ENCODE data around the gene LIMCH1.

Gene LIMCH1

DNA sequence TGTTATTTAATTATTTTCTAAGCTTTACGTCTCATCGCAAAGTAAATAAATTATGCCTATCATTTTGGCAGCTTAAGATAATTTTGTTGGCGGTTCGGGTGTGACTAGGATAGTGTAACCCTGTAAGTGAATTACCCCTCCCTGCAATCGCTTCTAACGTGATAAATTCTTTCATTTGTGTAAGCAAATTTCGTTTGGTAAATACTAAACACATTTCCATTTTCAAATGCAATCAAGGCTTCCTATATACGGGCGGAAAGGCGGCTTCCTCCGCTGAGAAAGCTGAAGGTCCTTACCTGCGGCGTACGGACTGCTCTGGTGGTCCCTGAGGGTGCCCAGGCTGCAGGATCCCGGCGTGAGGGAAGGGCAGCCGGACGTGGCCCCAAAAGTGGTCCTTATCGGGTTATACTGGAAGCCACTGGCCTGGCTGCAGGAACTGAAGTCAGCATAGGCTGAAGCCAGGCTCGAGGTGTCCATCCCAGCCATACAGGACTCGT is 210.2 kb downstream of the LIMCH1 start:
- Histone ChIP-seq H3K27ac (ENCODE audit: low read length) (no peak overlapping the region), H3K4me3 (ENCODE audit: low read depth in 1 of 2, low read length in 2 of 2) (no peak overlapping the region), H3K27me3 (ENCODE audit: insufficient read depth, low read length, poor library complexity) (no peaks in the 10 kb centered on the region), H3K79me2 (ENCODE audit: insufficient read depth, low read length) (no peaks in the 10 kb centered on the region), H3K4me2 (ENCODE audit: insufficient read depth, low read length) (no peak overlapping the region), H3K4me1 (ENCODE audit: insufficient read depth, low read length) (no peaks in the 10 kb centered on the region), H3K9ac (ENCODE audit: low read depth, low read length) (no peak overlapping the region), H3K36me3 (ENCODE audit: insufficient read depth, low read length) (no peaks in the 10 kb centered on the region), H3K9me3 (ENCODE audit: insufficient read depth, low read length, severe bottlenecking) (no peaks in the 10 kb centered on the region), H2AFZ (ENCODE audit: low read depth, low read length) (no peak overlapping the region), H4K20me1 (ENCODE audit: insufficient read depth, low read length) (no peaks in the 10 kb centered on the region)
- TF ChIP-seq EZH2 (IDR thresholded peaks at IDR 0.05; ENCODE audit: borderline replicate concordance, low read depth, low read length, severe bottlenecking): no peak
- TF ChIP-seq, protein P1, sequence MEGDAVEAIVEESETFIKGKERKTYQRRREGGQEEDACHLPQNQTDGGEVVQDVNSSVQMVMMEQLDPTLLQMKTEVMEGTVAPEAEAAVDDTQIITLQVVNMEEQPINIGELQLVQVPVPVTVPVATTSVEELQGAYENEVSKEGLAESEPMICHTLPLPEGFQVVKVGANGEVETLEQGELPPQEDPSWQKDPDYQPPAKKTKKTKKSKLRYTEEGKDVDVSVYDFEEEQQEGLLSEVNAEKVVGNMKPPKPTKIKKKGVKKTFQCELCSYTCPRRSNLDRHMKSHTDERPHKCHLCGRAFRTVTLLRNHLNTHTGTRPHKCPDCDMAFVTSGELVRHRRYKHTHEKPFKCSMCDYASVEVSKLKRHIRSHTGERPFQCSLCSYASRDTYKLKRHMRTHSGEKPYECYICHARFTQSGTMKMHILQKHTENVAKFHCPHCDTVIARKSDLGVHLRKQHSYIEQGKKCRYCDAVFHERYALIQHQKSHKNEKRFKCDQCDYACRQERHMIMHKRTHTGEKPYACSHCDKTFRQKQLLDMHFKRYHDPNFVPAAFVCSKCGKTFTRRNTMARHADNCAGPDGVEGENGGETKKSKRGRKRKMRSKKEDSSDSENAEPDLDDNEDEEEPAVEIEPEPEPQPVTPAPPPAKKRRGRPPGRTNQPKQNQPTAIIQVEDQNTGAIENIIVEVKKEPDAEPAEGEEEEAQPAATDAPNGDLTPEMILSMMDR (IDR thresholded peaks at IDR 0.05; ENCODE audit: borderline replicate concordance, extremely low read depth, low read length, poor library complexity, severe bottlenecking): no peak
- ATAC-seq (ENCODE audit: insufficient read depth, low read depth): no peak
- no peak for DNase-seq

DNA sequence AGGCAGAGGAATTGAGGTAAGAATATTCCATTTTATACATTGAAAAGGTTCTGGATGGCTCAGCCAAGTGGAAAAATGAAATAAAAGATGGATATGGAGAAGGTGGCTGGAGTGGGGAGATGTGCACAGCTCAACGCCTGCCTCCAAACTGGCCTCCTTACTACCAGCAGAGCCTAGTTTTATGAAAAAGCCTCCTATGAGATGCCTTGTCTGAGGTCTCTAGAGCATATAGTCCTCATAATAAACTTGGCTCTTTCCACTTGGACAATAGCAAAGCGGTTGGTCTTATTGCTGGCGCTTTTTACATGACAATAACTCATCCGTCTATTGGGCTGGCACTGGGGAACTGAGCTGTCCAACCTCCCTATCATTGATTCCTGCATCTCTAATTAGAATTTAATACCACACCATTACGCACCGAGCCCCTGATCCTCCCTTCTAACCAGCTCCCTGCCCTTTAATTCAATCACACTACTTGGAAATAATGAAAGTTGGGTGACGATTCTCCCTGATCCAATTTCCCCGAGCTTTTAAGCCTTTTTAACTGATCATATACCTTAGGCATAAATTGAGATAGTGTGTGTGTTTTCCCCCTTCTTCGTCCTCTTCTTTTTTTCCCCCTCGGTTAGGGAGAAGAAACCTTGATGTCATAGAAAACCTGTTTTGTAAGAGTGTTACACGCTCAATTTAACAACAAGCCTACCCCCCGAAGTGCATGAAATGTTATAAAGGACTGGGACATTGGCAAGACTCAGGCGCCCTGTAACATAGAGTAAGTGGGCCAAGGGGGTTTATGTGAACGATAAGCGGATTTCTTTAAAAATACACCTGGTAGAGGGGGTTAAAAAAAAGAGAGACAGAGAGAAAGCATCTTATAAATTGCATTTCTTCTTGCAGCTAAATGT is 210.9 kb downstream of the LIMCH1 start, which contains the start of gene PHOX2B:
Gene PHOX2B, minus strand, starts transcription at position 155 of the 905 bp plus-strand sequence. Its CDS starts 115 bp downstream, at position 40.
- Histone ChIP-seq H3K4me1 (ENCODE audit: insufficient read depth, low read length) (no peaks in the 10 kb centered on the region), H3K27me3 (ENCODE audit: insufficient read depth, low read length, poor library complexity) (peaks cover 2% of the 10 kb centered on the region), H2AFZ (ENCODE audit: low read depth, low read length) (no peak within 1 kb of the TSS), H3K79me2 (ENCODE audit: insufficient read depth, low read length) (no peaks in the 10 kb centered on the region), H3K9ac (ENCODE audit: low read depth, low read length) (no peak within 1 kb of the TSS), H3K9me3 (ENCODE audit: insufficient read depth, low read length, severe bottlenecking) (no peaks in the 10 kb centered on the region), H3K36me3 (ENCODE audit: insufficient read depth, low read length) (no peaks in the 10 kb centered on the region), H3K4me3 (ENCODE audit: low read depth in 1 of 2, low read length in 2 of 2) (no peak within 1 kb of the TSS), H4K20me1 (ENCODE audit: insufficient read depth, low read length) (no peaks in the 10 kb centered on the region), H3K27ac (ENCODE audit: low read length) (no peak within 1 kb of the TSS), H3K4me2 (ENCODE audit: insufficient read depth, low read length) (no peak within 1 kb of the TSS)
- DNase-seq (no peak), ATAC-seq (ENCODE audit: insufficient read depth, low read depth) (no peak)
- no peak for TF ChIP-seq EZH2 (IDR thresholded peaks at IDR 0.05; ENCODE audit: borderline replicate concordance, low read depth, low read length, severe bottlenecking)
- TF ChIP-seq, protein P1 (IDR thresholded peaks at IDR 0.05; ENCODE audit: borderline replicate concordance, extremely low read depth, low read length, poor library complexity, severe bottlenecking): no peak

DNA sequence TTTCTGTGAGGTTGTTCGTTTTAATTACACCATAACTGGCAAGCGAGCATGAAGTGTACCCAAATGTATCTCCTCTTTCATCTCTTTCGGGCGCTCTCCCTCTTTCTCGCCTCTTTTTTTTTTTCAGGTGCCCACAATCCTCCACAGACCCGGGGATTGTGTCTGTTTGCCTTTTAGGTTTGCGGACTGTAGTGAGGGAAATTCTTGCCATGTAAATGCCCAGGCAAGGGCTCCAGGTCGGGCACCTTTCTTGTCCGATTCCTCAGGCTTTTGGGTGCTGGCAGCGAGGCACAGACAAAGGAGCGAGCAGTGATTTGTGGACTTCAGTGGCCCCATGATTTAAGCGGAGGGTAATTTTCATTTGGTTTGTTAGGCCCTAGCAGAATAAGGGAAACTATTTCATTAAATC is 211.7 kb downstream of the LIMCH1 start:
- Histone ChIP-seq H3K4me1 (ENCODE audit: insufficient read depth, low read length) (no peaks in the 10 kb centered on the region), H3K36me3 (ENCODE audit: insufficient read depth, low read length) (no peaks in the 10 kb centered on the region), H3K4me2 (ENCODE audit: insufficient read depth, low read length) (no peak overlapping the region), H3K27me3 (ENCODE audit: insufficient read depth, low read length, poor library complexity) (peaks cover 2% of the 10 kb centered on the region), H2AFZ (ENCODE audit: low read depth, low read length) (no peak overlapping the region), H4K20me1 (ENCODE audit: insufficient read depth, low read length) (no peaks in the 10 kb centered on the region), H3K4me3 (ENCODE audit: low read depth in 1 of 2, low read length in 2 of 2) (no peak overlapping the region), H3K27ac (ENCODE audit: low read length) (no peak overlapping the region), H3K79me2 (ENCODE audit: insufficient read depth, low read length) (no peaks in the 10 kb centered on the region), H3K9me3 (ENCODE audit: insufficient read depth, low read length, severe bottlenecking) (no peaks in the 10 kb centered on the region), H3K9ac (ENCODE audit: low read depth, low read length) (no peak overlapping the region)
- DNase-seq: no peak
- no peak for TF ChIP-seq EZH2 (IDR thresholded peaks at IDR 0.05; ENCODE audit: borderline replicate concordance, low read depth, low read length, severe bottlenecking)
- TF ChIP-seq, protein P1 (IDR thresholded peaks at IDR 0.05; ENCODE audit: borderline replicate concordance, extremely low read depth, low read length, poor library complexity, severe bottlenecking): no peak
- no peak for ATAC-seq (ENCODE audit: insufficient read depth, low read depth)

All from DND-41 (cell line).